H9 (cell line): Measurements from ENCODE around the gene EVI5L. TPM values are rescaled to one million over a fixed set of nuclear protein-coding genes. Genes with fewer than 3 reads are reported as not detected.

Experiments used
- DNase-seq: peaks from one replicate; pipeline ENCODE4 v3.0.0-alpha.2; 2017
- H2AFZ ChIP-seq: one replicate; pipeline ENCODE4 v1.6.1; 2013; ENCODE audit warnings: mild to moderate bottlenecking, low read length, control low read depth, moderate library complexity
- H2AK5ac ChIP-seq: 2 replicates; pipeline ENCODE4 v1.6.1; 2013; ENCODE audit warnings: low read length, control low read depth, mixed read lengths; ENCODE audit not compliant: insufficient read length
- H2BK120ac ChIP-seq: one replicate; pipeline ENCODE4 v1.6.1; 2013; ENCODE audit warnings: low read depth, mild to moderate bottlenecking, low read length, control low read depth, inconsistent platforms; ENCODE audit not compliant: poor library complexity, severe bottlenecking
- H2BK12ac ChIP-seq: 2 replicates; pipeline ENCODE4 v1.6.1; 2013; ENCODE audit warnings: low read length, control low read depth, mixed read lengths, low read depth; ENCODE audit not compliant: insufficient read length
- H2BK15ac ChIP-seq: 2 replicates; pipeline ENCODE4 v1.6.1; 2013; ENCODE audit warnings: low read depth, low read length, control low read depth
- H2BK20ac ChIP-seq: one replicate; pipeline ENCODE4 v1.6.1; 2013; ENCODE audit warnings: low read depth, mild to moderate bottlenecking, low read length, control low read depth, inconsistent platforms; ENCODE audit not compliant: poor library complexity, severe bottlenecking
- H2BK5ac ChIP-seq: 2 replicates; pipeline ENCODE4 v1.6.1; 2013; ENCODE audit warnings: low read length, control low read depth, mixed read lengths; ENCODE audit not compliant: insufficient read length
- H3K14ac ChIP-seq: 2 replicates; pipeline ENCODE4 v1.6.1; 2013; ENCODE audit warnings: low read length, control low read depth; ENCODE audit not compliant: insufficient read depth
- H3K18ac ChIP-seq: 2 replicates; pipeline ENCODE4 v1.6.1; 2013; ENCODE audit warnings: low read depth, mild to moderate bottlenecking, mixed read lengths, low read length, control low read depth; ENCODE audit not compliant: insufficient read length
- H3K23ac ChIP-seq: 2 replicates; pipeline ENCODE4 v1.6.1; 2013; ENCODE audit warnings: low read length, control low read depth, mixed read lengths, low read depth; ENCODE audit not compliant: insufficient read length
- H3K23me2 ChIP-seq: 2 replicates; pipeline ENCODE4 v1.6.1; 2013; ENCODE audit warnings: low read depth, mild to moderate bottlenecking, mixed read lengths, low read length, control low read depth; ENCODE audit not compliant: insufficient read length, poor library complexity, severe bottlenecking
- H3K27ac ChIP-seq: 2 replicates; pipeline ENCODE4 v1.5.1; 2013; ENCODE audit warnings: low read length, control low read depth, mixed read lengths, low read depth; ENCODE audit not compliant: insufficient read length
- H3K27me3 ChIP-seq: 2 replicates; pipeline ENCODE4 v1.6.1; 2013; ENCODE audit warnings: low read length, control low read depth, inconsistent platforms; ENCODE audit not compliant: insufficient read depth
- H3K4ac ChIP-seq: 2 replicates; pipeline ENCODE4 v1.6.1; 2013; ENCODE audit warnings: low read depth, mild to moderate bottlenecking, control low read depth, inconsistent platforms, low read length, moderate library complexity
- H3K4me1 ChIP-seq: 2 replicates; pipeline ENCODE4 v1.6.1; 2013; ENCODE audit warnings: low read length, control low read depth, inconsistent platforms; ENCODE audit not compliant: insufficient read depth
- H3K4me2 ChIP-seq: 2 replicates; pipeline ENCODE4 v1.6.1; 2013; ENCODE audit warnings: low read length, control low read depth, mixed read lengths; ENCODE audit not compliant: insufficient read length, insufficient read depth
- H3K56ac ChIP-seq: 2 replicates; pipeline ENCODE4 v1.6.1; 2013; ENCODE audit warnings: low read depth, mild to moderate bottlenecking, mixed read lengths, low read length, control low read depth; ENCODE audit not compliant: insufficient read length
- H3K79me1 ChIP-seq: 2 replicates; pipeline ENCODE4 v1.6.1; 2013; ENCODE audit warnings: low read depth, mild to moderate bottlenecking, moderate library complexity, low read length, control low read depth, inconsistent platforms; ENCODE audit not compliant: insufficient read depth, poor library complexity, severe bottlenecking
- H3K79me2 ChIP-seq: 2 replicates; pipeline ENCODE4 v1.6.1; 2013; ENCODE audit warnings: low read length, control low read depth, inconsistent platforms; ENCODE audit not compliant: insufficient read depth
- H3K9ac ChIP-seq: 2 replicates; pipeline ENCODE4 v1.6.1; 2013; ENCODE audit warnings: low read length, control low read depth, mixed read lengths; ENCODE audit not compliant: insufficient read length; ENCODE audit errors: extremely low read depth
- H3K9me3 ChIP-seq: one replicate; pipeline ENCODE4 v1.6.1; 2013; ENCODE audit warnings: low read depth, low read length, inconsistent platforms; ENCODE audit not compliant: control insufficient read depth
- H3T11ph ChIP-seq: one replicate; pipeline ENCODE4 v1.6.1; 2013; ENCODE audit warnings: mild to moderate bottlenecking, low read length, control low read depth, inconsistent platforms
- H4K20me1 ChIP-seq: one replicate; pipeline ENCODE4 v1.6.1; 2013; ENCODE audit not compliant: control insufficient read depth, insufficient read length, insufficient read depth
- H4K5ac ChIP-seq: 2 replicates; pipeline ENCODE4 v1.6.1; 2013; ENCODE audit warnings: low read depth, mild to moderate bottlenecking, mixed read lengths, low read length, control low read depth; ENCODE audit not compliant: insufficient read length
- H4K8ac ChIP-seq: replicated peaks from 2 replicates; pipeline ENCODE4 v1.6.1; 2013; ENCODE audit warnings: low read length, control low read depth, mixed read lengths, low read depth; ENCODE audit not compliant: insufficient read length
- H4K91ac ChIP-seq: 2 replicates; pipeline ENCODE4 v1.6.1; 2013; ENCODE audit warnings: low read depth, mild to moderate bottlenecking, moderate library complexity, mixed read lengths, low read length, control low read depth; ENCODE audit not compliant: insufficient read length
- H3K27ac Mint-ChIP-seq, 3 experiments: 2 replicates in 2 of 3; 3 replicates in 1 of 3; pipeline ENCODE4 v1.8.0; 2020 to 2021; ENCODE audit warnings: mixed read lengths in 3 of 3, mild to moderate bottlenecking in 1 of 3, moderate library complexity in 1 of 3
- H3K27me3 Mint-ChIP-seq: 2 replicates; pipeline ENCODE4 v1.8.0; 2021; ENCODE audit warnings: low read depth, mild to moderate bottlenecking, moderate library complexity, mixed read lengths
- H3K36me3 Mint-ChIP-seq, 3 experiments: 2 replicates in 2 of 3; 3 replicates in 1 of 3; pipeline ENCODE4 v1.8.0; 2020 to 2021; ENCODE audit warnings: low read depth in 3 of 3, mixed read lengths in 3 of 3; ENCODE audit not compliant: insufficient read depth in 1 of 3
- H3K4me1 Mint-ChIP-seq, 2 experiments: 2 replicates each; pipeline ENCODE4 v1.8.0; 2020; ENCODE audit warnings: mixed read lengths in 2 of 2
- H3K4me3 Mint-ChIP-seq, 2 experiments: 2 replicates in 1 of 2; 3 replicates in 1 of 2; pipeline ENCODE4 v1.8.0; 2020 to 2021; ENCODE audit warnings: mild to moderate bottlenecking in 2 of 2, mixed read lengths in 2 of 2, moderate library complexity in 1 of 2
- H3K9me3 Mint-ChIP-seq, 2 experiments: 2 replicates in 1 of 2; 3 replicates in 1 of 2; pipeline ENCODE4 v1.8.0; 2020; ENCODE audit warnings: mild to moderate bottlenecking in 2 of 2, mixed read lengths in 2 of 2, moderate library complexity in 1 of 2
- WGBS: extraction: QIAGEN DNeasy Blood & Tissue Kit; methylation state at CpG from one replicate; pipeline ENCODE4 v1.1.7; 2013; ENCODE audit warnings: missing lambda C conversion rate, low lambda C conversion rate, mixed read lengths; ENCODE audit not compliant: insufficient read length; ENCODE audit errors: extremely low coverage; 5-methylcytosine and 5-hydroxymethylcytosine counted together
- total RNA-seq: library from RNA; stranded (reverse); gene quantifications from 2 replicates; pipeline ENCODE4 v1.2.1, GENCODE V29; 2021
- TF ChIP-seq, protein P1 (sequence below): fragments of 200-600 bp; sonication (generic); conservative IDR thresholded peaks from 3 replicates; pipeline ENCODE4 v1.8.0; 2021; ENCODE audit warnings: antibody characterized with exemption, mild to moderate bottlenecking

Gene EVI5L
- total RNA-seq, 1 experiment from 2014 or later, result 7.1 TPM

DNA sequence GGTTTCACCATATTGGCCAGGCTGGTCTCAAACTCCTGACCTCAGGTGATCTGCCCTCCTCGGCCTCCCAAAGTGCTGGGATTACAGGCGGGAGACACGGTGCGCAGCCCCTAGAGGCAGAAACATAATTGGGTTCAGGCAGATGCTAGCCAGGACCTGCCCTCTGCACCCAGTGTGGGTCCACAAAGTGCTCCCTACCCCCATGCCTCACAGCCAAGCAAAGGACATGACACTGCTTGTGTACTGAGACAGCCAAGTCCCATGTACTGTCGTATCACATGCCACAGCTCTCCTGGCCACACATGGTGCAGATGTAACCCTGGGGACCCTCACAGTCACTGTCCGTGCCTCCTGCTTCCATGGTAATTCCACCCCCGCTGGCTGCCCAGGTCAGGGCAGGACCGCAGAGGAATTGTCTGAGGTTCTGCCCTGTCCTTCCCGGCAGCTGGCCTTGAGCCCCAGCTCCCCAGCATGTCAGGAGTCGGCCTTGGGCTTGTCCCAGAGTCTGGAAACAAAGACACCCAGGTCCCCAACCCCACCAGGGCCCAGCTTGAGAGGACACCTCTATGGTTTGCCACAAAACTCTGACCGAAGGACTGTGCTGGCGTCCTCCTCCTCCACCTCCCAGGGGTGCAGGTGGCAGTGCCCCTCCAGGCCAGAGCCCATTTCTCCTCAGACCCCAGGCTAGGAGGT lies 36.5 kb downstream of the EVI5L start:
- H3K4me1 ChIP-seq, result no peaks in the 10 kb centered on the region; the same call in 1 of the 2 replicates
- no peak overlapping the region for H3K4me2 ChIP-seq
- H2BK120ac ChIP-seq, result no peak overlapping the region
- H3T11ph ChIP-seq, result no peak overlapping the region
- H3K23me2 ChIP-seq, result peaks cover 25% of the 10 kb centered on the region
- no peak overlapping the region for H3K56ac ChIP-seq
- no peak overlapping the region for H3K4me3 Mint-ChIP-seq
- H3K27ac ChIP-seq, result no peak overlapping the region
- no peak overlapping the region for H2BK20ac ChIP-seq
- H3K36me3 Mint-ChIP-seq, result peaks cover 0 to 6% (median 2%) of the 10 kb centered on the region in 3 experiments; a peak in 2 of 7 replicates
- DNase-seq, result no peak
- H4K91ac ChIP-seq, result no peak overlapping the region
- no peak overlapping the region for H3K4ac ChIP-seq
- WGBS, result no CpG with 5 or more reads among the region's 12 CpGs
- H2BK15ac ChIP-seq, result no peak overlapping the region
- no peaks in the 10 kb centered on the region for H3K9me3 Mint-ChIP-seq
- no peaks in the 10 kb centered on the region for H3K79me1 ChIP-seq
- no peak overlapping the region for H4K5ac ChIP-seq
- H2BK12ac ChIP-seq, result no peak overlapping the region
- TF ChIP-seq, protein P1, sequence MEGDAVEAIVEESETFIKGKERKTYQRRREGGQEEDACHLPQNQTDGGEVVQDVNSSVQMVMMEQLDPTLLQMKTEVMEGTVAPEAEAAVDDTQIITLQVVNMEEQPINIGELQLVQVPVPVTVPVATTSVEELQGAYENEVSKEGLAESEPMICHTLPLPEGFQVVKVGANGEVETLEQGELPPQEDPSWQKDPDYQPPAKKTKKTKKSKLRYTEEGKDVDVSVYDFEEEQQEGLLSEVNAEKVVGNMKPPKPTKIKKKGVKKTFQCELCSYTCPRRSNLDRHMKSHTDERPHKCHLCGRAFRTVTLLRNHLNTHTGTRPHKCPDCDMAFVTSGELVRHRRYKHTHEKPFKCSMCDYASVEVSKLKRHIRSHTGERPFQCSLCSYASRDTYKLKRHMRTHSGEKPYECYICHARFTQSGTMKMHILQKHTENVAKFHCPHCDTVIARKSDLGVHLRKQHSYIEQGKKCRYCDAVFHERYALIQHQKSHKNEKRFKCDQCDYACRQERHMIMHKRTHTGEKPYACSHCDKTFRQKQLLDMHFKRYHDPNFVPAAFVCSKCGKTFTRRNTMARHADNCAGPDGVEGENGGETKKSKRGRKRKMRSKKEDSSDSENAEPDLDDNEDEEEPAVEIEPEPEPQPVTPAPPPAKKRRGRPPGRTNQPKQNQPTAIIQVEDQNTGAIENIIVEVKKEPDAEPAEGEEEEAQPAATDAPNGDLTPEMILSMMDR, result peak; percentile 23; the same call in 1 of the 3 replicates
- no peak overlapping the region for H3K27ac Mint-ChIP-seq
- H3K14ac ChIP-seq, result no peak overlapping the region; the same call in 1 of the 2 replicates
- H3K18ac ChIP-seq, result no peak overlapping the region
- no peaks in the 10 kb centered on the region for H3K79me2 ChIP-seq
- no peak overlapping the region for H3K23ac ChIP-seq
- H2BK5ac ChIP-seq, result no peak overlapping the region
- H3K27me3 Mint-ChIP-seq, result peaks cover 45% of the 10 kb centered on the region
- H3K9ac ChIP-seq, result no peak overlapping the region
- no peak overlapping the region for H2AK5ac ChIP-seq
- H4K20me1 ChIP-seq, result peaks cover 6% of the 10 kb centered on the region
- H3K4me1 Mint-ChIP-seq, result peaks cover 11 to 37% of the 10 kb centered on the region in 2 experiments
- no peak overlapping the region for H2AFZ ChIP-seq
- H3K9me3 ChIP-seq, result no peaks in the 10 kb centered on the region
- peaks cover 4% of the 10 kb centered on the region; the same call in 1 of the 2 replicates for H3K27me3 ChIP-seq
- H4K8ac ChIP-seq, result no peak overlapping the region
